Skin of body (tissue), 2 donors: ENCODE data around the gene ZNF763. TPM values are rescaled to one million over a fixed set of nuclear protein-coding genes. Genes with fewer than 3 reads are reported as not detected.
"Not testable (repeated sequence)": the region's sequence is repeated elsewhere in the genome, so short reads cannot be mapped to it uniquely, and the experiment has no call there.

Experiments
- DNase-seq: peaks from one replicate; lab custom pipeline; 2025; lab: John Stamatoyannopoulos, UW
- total RNA-seq: library from RNA; depleted of rRNA; stranded (reverse); fragments of >200 nt; gene quantifications from one replicate; pipeline ENCODE4 v1.2.3, GENCODE V29; 2014

Gene ZNF763
- 4.6 TPM for total RNA-seq

- peak; percentile 70 for DNase-seq
Observed at GRCh38 chr19:11964858-11965645, at the start of gene ZNF763. TSS of gene ZNF763 (plus strand) at chr19:11965040. CDS start at chr19:11965209, 169 bp downstream.

GRCh38 chr19:11921852-11922495, 42.9 kb upstream of the ZNF763 start:
- no peak for DNase-seq

- DNase-seq: peak; percentile 89
Observed at GRCh38 chr19:11924886-11925650, 39.8 kb upstream of the ZNF763 start, which contains the start of gene ZNF700. TSS of gene ZNF700 (plus strand) at chr19:11925107. CDS start at chr19:11925211, 104 bp downstream.

GRCh38 chr19:11925651-11926187, 39.1 kb upstream of the ZNF763 start:
- not testable (repeated sequence) for DNase-seq

GRCh38 chr19:11927227-11927626, 37.6 kb upstream of the ZNF763 start:
- DNase-seq: no peak

GRCh38 chr19:11931051-11931450, 33.8 kb upstream of the ZNF763 start:
- DNase-seq: no peak

- no peak for DNase-seq
Observed at GRCh38 chr19:11931513-11931912, 33.3 kb upstream of the ZNF763 start.

GRCh38 chr19:11935829-11936228, 29.0 kb upstream of the ZNF763 start:
- DNase-seq: not testable (repeated sequence)

GRCh38 chr19:11938383-11938782, 26.5 kb upstream of the ZNF763 start:
- not testable (repeated sequence) for DNase-seq

- DNase-seq: not testable (repeated sequence)
Observed at GRCh38 chr19:11941361-11941887, 23.4 kb upstream of the ZNF763 start.

- no peak for DNase-seq
Observed at GRCh38 chr19:11942008-11942842, 22.6 kb upstream of the ZNF763 start.

GRCh38 chr19:11942843-11943108, 22.1 kb upstream of the ZNF763 start:
- DNase-seq: no peak

- no peak for DNase-seq
Observed at GRCh38 chr19:11944656-11945055, 20.2 kb upstream of the ZNF763 start.

- DNase-seq: no peak
Observed at GRCh38 chr19:11948646-11949045, 16.2 kb upstream of the ZNF763 start.

- DNase-seq: no peak
Observed at GRCh38 chr19:11949201-11949600, 15.6 kb upstream of the ZNF763 start.

- not testable (repeated sequence) for DNase-seq
Observed at GRCh38 chr19:11949614-11950080, 15.2 kb upstream of the ZNF763 start.

- no peak for DNase-seq
Observed at GRCh38 chr19:11950312-11950711, 14.5 kb upstream of the ZNF763 start.

GRCh38 chr19:11963566-11964355, 1.1 kb upstream of the ZNF763 start:
- peak; percentile 79 for DNase-seq

GRCh38 chr19:11964496-11964857, 363 bp upstream of the ZNF763 start:
- DNase-seq: peak; percentile 57

- no peak for DNase-seq
Observed at GRCh38 chr19:11970174-11970573, 5.3 kb downstream of the ZNF763 start.
